Measurements from ENCODE around the gene NCF4.

The NCF4 gene

GRCh38 chr22:36925388-36926290, 64.8 kb downstream of the NCF4 start:
- DNase-seq (ENCODE audit: low read depth): no peak
- no peak overlapping the region for H3K4me3 ChIP-seq (ENCODE audit: low read depth, low read length)
- no peak for TF ChIP-seq CTCF (IDR thresholded peaks at IDR 0.05; ENCODE audit: control insufficient read depth, extremely low read depth, insufficient read depth)

- DNase-seq (ENCODE audit: low read depth): no peak
- TF ChIP-seq CTCF (IDR thresholded peaks at IDR 0.05; ENCODE audit: control insufficient read depth, extremely low read depth, insufficient read depth): no peak
- no peak overlapping the region for H3K4me3 ChIP-seq (ENCODE audit: low read depth, low read length)
Measured at GRCh38 chr22:36926309-36926708, 65.5 kb downstream of the NCF4 start.

GRCh38 chr22:36926721-36927435, 66.1 kb downstream of the NCF4 start:
- TF ChIP-seq CTCF (IDR thresholded peaks at IDR 0.05; ENCODE audit: control insufficient read depth, extremely low read depth, insufficient read depth): no peak
- no peak overlapping the region for H3K4me3 ChIP-seq (ENCODE audit: low read depth, low read length)
- no peak for DNase-seq (ENCODE audit: low read depth)

Data from LNCaP clone FGC (cell line).